Ecto neural progenitor cell (in vitro differentiated cells): ENCODE measurements around the gene ITSN2.
A peak's percentile ranks its signal among the peaks of the same experiment; 100 is the strongest.
"Not testable (repeated sequence)": the region's sequence is repeated elsewhere in the genome, so short reads cannot be mapped to it uniquely, and the experiment has no call there.

ENCODE experiments used
- DNase-seq: peaks from one replicate; pipeline ENCODE4 v3.0.0-alpha.2; 2018; ENCODE audit warnings: low spot score

ITSN2 gene

GRCh38 chr2:24360050-24360962 lies at the start of gene ITSN2:
Gene ITSN2, minus strand, starts transcription at chr2:24360536. Its CDS starts 32,454 bp downstream, at chr2:24328082.
- peak; percentile 86 for DNase-seq

GRCh38 chr2:24409171-24409570 lies 48.8 kb upstream of the ITSN2 start:
- no peak for DNase-seq

GRCh38 chr2:24408704-24409103 lies 48.4 kb upstream of the ITSN2 start:
- DNase-seq: not testable (repeated sequence)

- no peak for DNase-seq
Measured at GRCh38 chr2:24404491-24404921, 44.2 kb upstream of the ITSN2 start.

GRCh38 chr2:24403832-24404212 lies 43.5 kb upstream of the ITSN2 start:
- DNase-seq: no peak

GRCh38 chr2:24403168-24403831 lies 43.0 kb upstream of the ITSN2 start:
- DNase-seq: no peak

GRCh38 chr2:24402242-24403097 lies 42.1 kb upstream of the ITSN2 start:
- no peak for DNase-seq

- DNase-seq: no peak
Measured at GRCh38 chr2:24400207-24400907, 40.0 kb upstream of the ITSN2 start.

- DNase-seq: no peak
Measured at GRCh38 chr2:24399434-24400206, 39.3 kb upstream of the ITSN2 start.

GRCh38 chr2:24394998-24395397 lies 34.7 kb upstream of the ITSN2 start:
- DNase-seq: no peak

GRCh38 chr2:24392542-24393059 lies 32.3 kb upstream of the ITSN2 start:
- DNase-seq: no peak

GRCh38 chr2:24385366-24385765 lies 25.0 kb upstream of the ITSN2 start:
- no peak for DNase-seq

GRCh38 chr2:24382363-24383073 lies 22.2 kb upstream of the ITSN2 start:
- peak; percentile 62 for DNase-seq

- DNase-seq: no peak
Measured at GRCh38 chr2:24380820-24381219, 20.5 kb upstream of the ITSN2 start.

- no peak for DNase-seq
Measured at GRCh38 chr2:24375349-24376087, 15.2 kb upstream of the ITSN2 start.

- no peak for DNase-seq
Measured at GRCh38 chr2:24374301-24374700, 14.0 kb upstream of the ITSN2 start.

- no peak for DNase-seq
Measured at GRCh38 chr2:24372033-24372432, 11.7 kb upstream of the ITSN2 start.

GRCh38 chr2:24365826-24366225 lies 5.5 kb upstream of the ITSN2 start:
- no peak for DNase-seq

- no peak for DNase-seq
Measured at GRCh38 chr2:24365051-24365450, 4.7 kb upstream of the ITSN2 start.
